Vagina (tissue), 2 donors: ENCODE measurements around the gene WNT5A.

Experiments used
- POLR2A ChIP-seq, 2 donors: fragments of 450-650 bp; IDR thresholded peaks; one replicate each; pipeline ENCODE4 v1.6.1; 2017; ENCODE audit warnings: antibody characterized with exemption in 2 of 2, mild to moderate bottlenecking in 2 of 2, moderate library complexity in 2 of 2
- TF ChIP-seq, protein P1 (sequence below), 3 experiments: fragments of 450-650 bp in 2 of 3; fragments of 200-600 bp in 1 of 3; sonication (generic) in 1 of 3; IDR thresholded peaks; one replicate each; pipeline ENCODE4 v1.5.1; 2017 to 2019; ENCODE audit warnings: antibody characterized with exemption in 3 of 3, mild to moderate bottlenecking in 2 of 3, moderate library complexity in 2 of 3

DNA sequence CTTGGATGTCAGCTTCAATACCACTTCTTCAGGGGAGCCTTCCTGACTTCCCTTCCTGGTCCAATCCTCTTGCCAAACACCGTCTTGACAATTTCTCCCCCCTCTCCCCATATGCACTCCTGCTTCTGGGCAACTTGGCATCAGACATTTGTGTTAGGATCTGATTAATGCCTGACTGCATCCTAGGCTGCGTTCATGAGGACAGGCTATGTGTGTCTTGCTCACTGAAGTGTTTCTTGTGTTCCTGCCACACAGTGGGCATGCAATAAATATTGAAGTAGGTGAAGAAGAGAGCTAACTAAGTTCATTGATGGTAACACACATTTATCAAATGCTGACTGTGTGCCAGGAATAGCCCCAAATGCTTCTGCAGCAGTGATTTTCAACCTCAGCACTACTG is 36.4 kb upstream of the WNT5A start:
- TF ChIP-seq, protein P1, sequence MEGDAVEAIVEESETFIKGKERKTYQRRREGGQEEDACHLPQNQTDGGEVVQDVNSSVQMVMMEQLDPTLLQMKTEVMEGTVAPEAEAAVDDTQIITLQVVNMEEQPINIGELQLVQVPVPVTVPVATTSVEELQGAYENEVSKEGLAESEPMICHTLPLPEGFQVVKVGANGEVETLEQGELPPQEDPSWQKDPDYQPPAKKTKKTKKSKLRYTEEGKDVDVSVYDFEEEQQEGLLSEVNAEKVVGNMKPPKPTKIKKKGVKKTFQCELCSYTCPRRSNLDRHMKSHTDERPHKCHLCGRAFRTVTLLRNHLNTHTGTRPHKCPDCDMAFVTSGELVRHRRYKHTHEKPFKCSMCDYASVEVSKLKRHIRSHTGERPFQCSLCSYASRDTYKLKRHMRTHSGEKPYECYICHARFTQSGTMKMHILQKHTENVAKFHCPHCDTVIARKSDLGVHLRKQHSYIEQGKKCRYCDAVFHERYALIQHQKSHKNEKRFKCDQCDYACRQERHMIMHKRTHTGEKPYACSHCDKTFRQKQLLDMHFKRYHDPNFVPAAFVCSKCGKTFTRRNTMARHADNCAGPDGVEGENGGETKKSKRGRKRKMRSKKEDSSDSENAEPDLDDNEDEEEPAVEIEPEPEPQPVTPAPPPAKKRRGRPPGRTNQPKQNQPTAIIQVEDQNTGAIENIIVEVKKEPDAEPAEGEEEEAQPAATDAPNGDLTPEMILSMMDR (IDR thresholded peaks at IDR 0.05) = no peak
- TF ChIP-seq POLR2A (IDR thresholded peaks at IDR 0.05) = no peak
